ENCODE results near the gene CDYL2.

GRCh38 chr16:80759419-80760162, 44.8 kb downstream of the CDYL2 start:
- TF ChIP-seq GABPA (IDR thresholded peaks at IDR 0.05 in 1 of 2, conservative IDR thresholded peaks at IDR 0.05 in 1 of 2) (no peak), ATF3 (IDR thresholded peaks at IDR 0.05) (no peak), REST (IDR thresholded peaks at IDR 0.05) (no peak), CTCF (IDR thresholded peaks at IDR 0.05; ENCODE audit: low read depth, low read length, missing input control) (no peak), ZBTB33 (IDR thresholded peaks at IDR 0.05) (no peak), MAX (IDR thresholded peaks at IDR 0.05) (no peak), TAF1 (conservative IDR thresholded peaks at IDR 0.05) (no peak), YY1 (IDR thresholded peaks at IDR 0.05) (no peak)

All from liver (tissue), 3 donors.